ENCODE data around the gene TUB.
A peak's percentile ranks its signal among the peaks of the same experiment; 100 is the strongest.

TUB gene

GRCh38 chr11:8062781-8063257 is 18.2 kb upstream of the TUB start:
- no peak for DNase-seq
- H3K4me2 ChIP-seq (ENCODE audit: low read depth, low read length), result no peak overlapping the region
- no peaks in the 10 kb centered on the region for H3K36me3 ChIP-seq (replicated peaks; ENCODE audit: insufficient read depth, low read length)
- TF ChIP-seq EZH2 (optimal IDR thresholded peaks at IDR 0.05; ENCODE audit: low read depth, low read length) (no peak), EZH2phosphoT487 (IDR thresholded peaks at IDR 0.05; ENCODE audit: low read length) (no peak), CTCF (IDR thresholded peaks at IDR 0.05; ENCODE audit: low read length) (no peak)
- H3K4me3 ChIP-seq (ENCODE audit: low read length), result no peak overlapping the region
- H3K79me2 ChIP-seq (ENCODE audit: low read length), result no peaks in the 10 kb centered on the region
- H3K9me2 ChIP-seq (replicated peaks; ENCODE audit: insufficient read depth, low read length), result no peaks in the 10 kb centered on the region
- no peak overlapping the region for H3K27ac ChIP-seq (ENCODE audit: low read length)
- H3K4me1 ChIP-seq (ENCODE audit: low read length), result no peaks in the 10 kb centered on the region
- H3F3A ChIP-seq (ENCODE audit: insufficient read depth, low read length), result no peaks in the 10 kb centered on the region
- H4K20me1 ChIP-seq (ENCODE audit: insufficient read depth, low read length), result no peaks in the 10 kb centered on the region
- 0 out of 2 replicates have a peak overlapping the region, but pooled peaks have one; percentile 15 for H2AFZ ChIP-seq (ENCODE audit: low read length)
- no peaks in the 10 kb centered on the region for H3K27me3 ChIP-seq (replicated peaks; ENCODE audit: insufficient read depth, low read length)
- no peak overlapping the region for H3K9ac ChIP-seq (ENCODE audit: low read length)
- H3K9me3 ChIP-seq (replicated peaks; ENCODE audit: insufficient read depth, low read length), result no peaks in the 10 kb centered on the region

GRCh38 chr11:8063324-8063723 is 17.7 kb upstream of the TUB start:
- Histone ChIP-seq H3K9me2 (replicated peaks; ENCODE audit: insufficient read depth, low read length) (no peaks in the 10 kb centered on the region), H3K9ac (ENCODE audit: low read length) (no peak overlapping the region), H3K9me3 (replicated peaks; ENCODE audit: insufficient read depth, low read length) (no peaks in the 10 kb centered on the region), H2AFZ (ENCODE audit: low read length) (no peak overlapping the region), H3K4me3 (ENCODE audit: low read length) (no peak overlapping the region), H3K36me3 (replicated peaks; ENCODE audit: insufficient read depth, low read length) (no peaks in the 10 kb centered on the region), H3K27ac (ENCODE audit: low read length) (no peak overlapping the region), H3F3A (ENCODE audit: insufficient read depth, low read length) (no peaks in the 10 kb centered on the region), H4K20me1 (ENCODE audit: insufficient read depth, low read length) (no peaks in the 10 kb centered on the region), H3K79me2 (ENCODE audit: low read length) (no peaks in the 10 kb centered on the region), H3K4me1 (ENCODE audit: low read length) (no peaks in the 10 kb centered on the region), H3K4me2 (ENCODE audit: low read depth, low read length) (no peak overlapping the region), H3K27me3 (replicated peaks; ENCODE audit: insufficient read depth, low read length) (no peaks in the 10 kb centered on the region)
- no peak for DNase-seq
- TF ChIP-seq EZH2phosphoT487 (IDR thresholded peaks at IDR 0.05; ENCODE audit: low read length), result no peak
- TF ChIP-seq EZH2 (optimal IDR thresholded peaks at IDR 0.05; ENCODE audit: low read depth, low read length), result no peak

GRCh38 chr11:8065031-8065430 is 16.0 kb upstream of the TUB start:
- DNase-seq, result no peak
- Histone ChIP-seq H3K79me2 (ENCODE audit: low read length) (no peaks in the 10 kb centered on the region), H3K27ac (ENCODE audit: low read length) (no peak overlapping the region), H3K36me3 (replicated peaks; ENCODE audit: insufficient read depth, low read length) (no peaks in the 10 kb centered on the region), H3K9ac (ENCODE audit: low read length) (no peak overlapping the region), H2AFZ (ENCODE audit: low read length) (no peak overlapping the region), H3K4me2 (ENCODE audit: low read depth, low read length) (no peak overlapping the region), H3K4me1 (ENCODE audit: low read length) (no peaks in the 10 kb centered on the region), H4K20me1 (ENCODE audit: insufficient read depth, low read length) (no peaks in the 10 kb centered on the region), H3K4me3 (ENCODE audit: low read length) (no peak overlapping the region), H3K9me2 (replicated peaks; ENCODE audit: insufficient read depth, low read length) (no peaks in the 10 kb centered on the region), H3F3A (ENCODE audit: insufficient read depth, low read length) (no peaks in the 10 kb centered on the region), H3K9me3 (replicated peaks; ENCODE audit: insufficient read depth, low read length) (no peaks in the 10 kb centered on the region), H3K27me3 (replicated peaks; ENCODE audit: insufficient read depth, low read length) (no peaks in the 10 kb centered on the region)
- no peak for TF ChIP-seq EZH2phosphoT487 (IDR thresholded peaks at IDR 0.05; ENCODE audit: low read length)
- no peak for TF ChIP-seq CTCF (IDR thresholded peaks at IDR 0.05; ENCODE audit: low read length)
- TF ChIP-seq EZH2 (optimal IDR thresholded peaks at IDR 0.05; ENCODE audit: low read depth, low read length), result no peak

- Histone ChIP-seq H3K4me1 (ENCODE audit: low read length) (no peaks in the 10 kb centered on the region), H3K79me2 (ENCODE audit: low read length) (no peaks in the 10 kb centered on the region), H4K20me1 (ENCODE audit: insufficient read depth, low read length) (no peaks in the 10 kb centered on the region), H3K27ac (ENCODE audit: low read length) (no peak overlapping the region), H3K4me3 (ENCODE audit: low read length) (no peak overlapping the region), H3K4me2 (ENCODE audit: low read depth, low read length) (no peak overlapping the region), H3K9ac (ENCODE audit: low read length) (no peak overlapping the region), H3K36me3 (replicated peaks; ENCODE audit: insufficient read depth, low read length) (no peaks in the 10 kb centered on the region), H3K9me3 (replicated peaks; ENCODE audit: insufficient read depth, low read length) (no peaks in the 10 kb centered on the region), H3K27me3 (replicated peaks; ENCODE audit: insufficient read depth, low read length) (no peaks in the 10 kb centered on the region), H3F3A (ENCODE audit: insufficient read depth, low read length) (no peaks in the 10 kb centered on the region), H2AFZ (ENCODE audit: low read length) (no peak overlapping the region), H3K9me2 (replicated peaks; ENCODE audit: insufficient read depth, low read length) (no peaks in the 10 kb centered on the region)
- TF ChIP-seq CTCF (IDR thresholded peaks at IDR 0.05; ENCODE audit: low read length) (no peak), EZH2 (optimal IDR thresholded peaks at IDR 0.05; ENCODE audit: low read depth, low read length) (no peak), EZH2phosphoT487 (IDR thresholded peaks at IDR 0.05; ENCODE audit: low read length) (no peak)
- no peak for DNase-seq
Measured at GRCh38 chr11:8066036-8066910, 14.7 kb upstream of the TUB start.

All from MM.1S (cell line).